Measurements from ENCODE around the gene LRGUK.

Gene LRGUK

DNA sequence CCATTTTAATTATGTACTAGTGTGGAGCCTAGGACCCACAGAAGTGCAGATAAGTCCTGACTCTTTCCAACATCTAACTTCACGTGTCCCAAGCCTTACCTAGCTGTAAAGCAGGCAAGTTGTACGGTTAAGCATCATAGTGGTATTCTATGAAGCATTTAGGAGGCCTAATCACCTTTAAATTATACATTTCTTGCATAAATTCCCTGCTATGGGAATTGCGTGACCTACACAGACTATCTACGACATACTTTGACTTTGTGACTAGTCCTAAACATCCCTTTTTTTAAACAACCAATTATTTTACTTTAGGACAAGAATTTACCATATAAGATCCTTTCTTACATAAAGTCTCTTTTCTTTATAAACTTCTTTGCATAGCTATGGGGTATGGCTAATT, 37.7 kb upstream of the LRGUK start:
- FAIRE-seq (no peak), DNase-seq (ENCODE audit: insufficient read length, low spot score) (no peak)

DNA sequence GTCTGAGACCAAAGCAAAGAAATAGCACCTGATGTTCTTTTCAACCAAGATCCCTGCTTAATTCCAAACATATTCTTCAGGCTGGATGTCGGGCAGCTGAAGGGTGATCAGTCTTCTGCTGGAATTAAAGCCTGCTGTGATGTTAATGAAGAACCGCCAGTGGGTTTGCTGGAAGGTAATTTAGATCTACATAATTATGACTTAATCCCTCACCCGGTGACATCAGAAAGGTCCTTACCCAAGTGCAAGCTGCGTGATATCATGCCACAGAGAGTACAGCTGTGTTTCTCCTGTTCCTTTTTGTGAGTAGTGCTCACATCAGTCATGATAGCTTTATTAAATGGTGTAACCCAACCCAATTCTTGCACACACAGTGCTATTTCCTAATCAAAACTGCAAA, 29.1 kb upstream of the LRGUK start:
- no peak for FAIRE-seq

More for the DNA sequence above, 37.7 kb upstream of the LRGUK start:
- TF ChIP-seq POLR2A (IDR thresholded peaks at IDR 0.05; ENCODE audit: low read depth, low read length) (no peak), SPI1 (IDR thresholded peaks at IDR 0.05; ENCODE audit: low read depth, low read length) (no peak), TAF1 (IDR thresholded peaks at IDR 0.05; ENCODE audit: low read depth, low read length) (no peak), POU2F2 (IDR thresholded peaks at IDR 0.05; ENCODE audit: low read depth, low read length) (no peak), PAX5 (IDR thresholded peaks at IDR 0.05; ENCODE audit: insufficient read depth, low read length, severe bottlenecking) (no peak), POLR2AphosphoS5 (IDR thresholded peaks at IDR 0.05; ENCODE audit: low read depth, low read length) (no peak)

DNA sequence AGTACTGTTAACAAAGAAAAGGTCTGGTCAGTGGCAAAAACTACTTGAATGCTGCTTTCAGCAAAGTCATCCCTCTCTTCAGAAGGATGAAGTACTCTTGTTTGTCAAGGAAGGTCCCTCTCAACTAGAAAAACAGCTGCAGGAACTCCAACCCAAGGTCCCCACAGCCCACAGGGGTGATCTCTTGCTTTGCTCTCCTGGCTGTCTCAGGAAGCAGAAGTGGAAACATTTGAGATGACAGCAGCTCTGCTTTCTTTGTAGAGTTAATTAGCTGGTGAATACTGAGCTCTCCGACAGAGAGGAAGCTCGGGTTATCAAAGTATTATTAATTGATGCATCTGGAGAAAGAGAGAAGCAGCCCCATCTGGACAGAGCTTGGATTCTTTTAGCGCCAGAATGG, 25.4 kb upstream of the LRGUK start:
- DNase-seq (ENCODE audit: insufficient read length, low spot score) (no peak), FAIRE-seq (no peak)
- TF ChIP-seq TAF1 (IDR thresholded peaks at IDR 0.05; ENCODE audit: low read depth, low read length) (no peak), PAX5 (IDR thresholded peaks at IDR 0.05; ENCODE audit: insufficient read depth, low read length, severe bottlenecking) (no peak), SPI1 (IDR thresholded peaks at IDR 0.05; ENCODE audit: low read depth, low read length) (peak; percentile 48; the same call in 1 of the 2 replicates)

More for the DNA sequence above, 29.1 kb upstream of the LRGUK start:
- TF ChIP-seq POLR2A (IDR thresholded peaks at IDR 0.05; ENCODE audit: low read depth, low read length) (no peak), POU2F2 (IDR thresholded peaks at IDR 0.05; ENCODE audit: low read depth, low read length) (no peak), SPI1 (IDR thresholded peaks at IDR 0.05; ENCODE audit: low read depth, low read length) (no peak), PAX5 (IDR thresholded peaks at IDR 0.05; ENCODE audit: insufficient read depth, low read length, severe bottlenecking) (no peak), TAF1 (IDR thresholded peaks at IDR 0.05; ENCODE audit: low read depth, low read length) (no peak), POLR2AphosphoS5 (IDR thresholded peaks at IDR 0.05; ENCODE audit: low read depth, low read length) (no peak)
- no peak for DNase-seq (ENCODE audit: insufficient read length, low spot score)

- DNase-seq (ENCODE audit: insufficient read length, low spot score), result no peak
- no peak for FAIRE-seq
- no peak for TF ChIP-seq POU2F2 (IDR thresholded peaks at IDR 0.05; ENCODE audit: low read depth, low read length)
- no peak for TF ChIP-seq PAX5 (IDR thresholded peaks at IDR 0.05; ENCODE audit: insufficient read depth, low read length, severe bottlenecking)
- no peak for TF ChIP-seq TAF1 (IDR thresholded peaks at IDR 0.05; ENCODE audit: low read depth, low read length)
- TF ChIP-seq POLR2A (IDR thresholded peaks at IDR 0.05; ENCODE audit: low read depth, low read length), result no peak
- no peak for TF ChIP-seq POLR2AphosphoS5 (IDR thresholded peaks at IDR 0.05; ENCODE audit: low read depth, low read length)
- TF ChIP-seq SPI1 (IDR thresholded peaks at IDR 0.05; ENCODE audit: low read depth, low read length), result no peak
These were observed 23.0 kb upstream of the LRGUK start for GRCh38 chr7:134104166-134104565.

DNA sequence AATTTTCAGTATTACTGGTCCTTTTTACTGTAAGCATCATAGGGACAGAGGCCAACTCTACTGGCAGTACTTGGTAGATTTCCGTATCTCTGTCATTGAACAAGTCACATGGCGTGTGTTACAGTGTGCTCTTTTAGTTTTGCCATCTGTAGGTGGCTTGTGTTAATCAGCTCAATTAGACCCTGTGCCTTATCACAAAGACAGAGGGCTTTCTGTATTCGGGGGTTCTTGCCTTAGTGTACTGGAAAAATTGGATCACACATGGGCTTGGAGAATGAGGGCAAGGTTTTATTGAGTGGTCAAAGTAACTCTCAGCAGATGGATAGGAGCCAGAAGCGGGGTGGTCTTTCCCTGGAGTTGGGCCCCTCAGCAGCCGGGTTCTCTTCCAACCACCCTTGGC, 21.3 kb upstream of the LRGUK start:
- DNase-seq (ENCODE audit: insufficient read length, low spot score) (no peak), FAIRE-seq (no peak)
- no peak for TF ChIP-seq POLR2A (IDR thresholded peaks at IDR 0.05; ENCODE audit: low read depth, low read length)
- no peak for TF ChIP-seq POU2F2 (IDR thresholded peaks at IDR 0.05; ENCODE audit: low read depth, low read length)
- TF ChIP-seq POLR2AphosphoS5 (IDR thresholded peaks at IDR 0.05; ENCODE audit: low read depth, low read length), result no peak
- TF ChIP-seq SPI1 (IDR thresholded peaks at IDR 0.05; ENCODE audit: low read depth, low read length), result no peak
- TF ChIP-seq PAX5 (IDR thresholded peaks at IDR 0.05; ENCODE audit: insufficient read depth, low read length, severe bottlenecking), result no peak
- TF ChIP-seq TAF1 (IDR thresholded peaks at IDR 0.05; ENCODE audit: low read depth, low read length), result no peak

GRCh38 chr7:134108802-134109201, 18.3 kb upstream of the LRGUK start:
- FAIRE-seq (no peak), DNase-seq (ENCODE audit: insufficient read length, low spot score) (no peak)
- TF ChIP-seq POU2F2 (IDR thresholded peaks at IDR 0.05; ENCODE audit: low read depth, low read length), result no peak
- no peak for TF ChIP-seq PAX5 (IDR thresholded peaks at IDR 0.05; ENCODE audit: insufficient read depth, low read length, severe bottlenecking)
- TF ChIP-seq TAF1 (IDR thresholded peaks at IDR 0.05; ENCODE audit: low read depth, low read length), result no peak
- no peak for TF ChIP-seq POLR2A (IDR thresholded peaks at IDR 0.05; ENCODE audit: low read depth, low read length)

GRCh38 chr7:134113655-134114054, 13.5 kb upstream of the LRGUK start:
- no peak for DNase-seq (ENCODE audit: insufficient read length, low spot score)
- TF ChIP-seq POLR2AphosphoS5 (IDR thresholded peaks at IDR 0.05; ENCODE audit: low read depth, low read length) (no peak), PAX5 (IDR thresholded peaks at IDR 0.05; ENCODE audit: insufficient read depth, low read length, severe bottlenecking) (no peak), TAF1 (IDR thresholded peaks at IDR 0.05; ENCODE audit: low read depth, low read length) (no peak), SPI1 (IDR thresholded peaks at IDR 0.05; ENCODE audit: low read depth, low read length) (no peak), POLR2A (IDR thresholded peaks at IDR 0.05; ENCODE audit: low read depth, low read length) (no peak), POU2F2 (IDR thresholded peaks at IDR 0.05; ENCODE audit: low read depth, low read length) (no peak)
- no peak for FAIRE-seq

DNA sequence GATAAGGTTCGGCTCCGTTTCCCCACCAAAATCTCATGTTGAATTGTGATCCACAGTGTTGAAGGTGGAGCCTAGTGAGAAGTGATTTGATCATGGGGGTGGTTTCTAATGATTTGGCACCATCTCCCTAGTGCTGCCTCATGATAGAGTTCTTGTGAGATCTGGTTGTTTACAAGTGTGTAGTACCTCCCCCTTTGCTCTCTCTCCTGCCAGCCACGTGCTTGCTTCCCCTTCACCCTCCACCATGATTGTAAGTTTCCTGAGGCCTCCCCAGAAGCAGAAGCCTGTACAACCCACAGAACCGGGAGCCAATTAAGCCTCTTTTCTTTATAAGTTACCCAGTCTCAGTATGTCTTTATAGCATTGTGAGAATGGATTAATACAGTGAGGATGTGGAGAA, 12.1 kb upstream of the LRGUK start:
- FAIRE-seq (no peak), DNase-seq (ENCODE audit: insufficient read length, low spot score) (no peak)
- TF ChIP-seq PAX5 (IDR thresholded peaks at IDR 0.05; ENCODE audit: insufficient read depth, low read length, severe bottlenecking) (no peak), SPI1 (IDR thresholded peaks at IDR 0.05; ENCODE audit: low read depth, low read length) (no peak), TAF1 (IDR thresholded peaks at IDR 0.05; ENCODE audit: low read depth, low read length) (no peak), POLR2A (IDR thresholded peaks at IDR 0.05; ENCODE audit: low read depth, low read length) (no peak), POLR2AphosphoS5 (IDR thresholded peaks at IDR 0.05; ENCODE audit: low read depth, low read length) (no peak), POU2F2 (IDR thresholded peaks at IDR 0.05; ENCODE audit: low read depth, low read length) (no peak)

- DNase-seq (ENCODE audit: insufficient read length, low spot score), result no peak
These were observed 6.7 kb upstream of the LRGUK start for GRCh38 chr7:134120405-134120804.

DNA sequence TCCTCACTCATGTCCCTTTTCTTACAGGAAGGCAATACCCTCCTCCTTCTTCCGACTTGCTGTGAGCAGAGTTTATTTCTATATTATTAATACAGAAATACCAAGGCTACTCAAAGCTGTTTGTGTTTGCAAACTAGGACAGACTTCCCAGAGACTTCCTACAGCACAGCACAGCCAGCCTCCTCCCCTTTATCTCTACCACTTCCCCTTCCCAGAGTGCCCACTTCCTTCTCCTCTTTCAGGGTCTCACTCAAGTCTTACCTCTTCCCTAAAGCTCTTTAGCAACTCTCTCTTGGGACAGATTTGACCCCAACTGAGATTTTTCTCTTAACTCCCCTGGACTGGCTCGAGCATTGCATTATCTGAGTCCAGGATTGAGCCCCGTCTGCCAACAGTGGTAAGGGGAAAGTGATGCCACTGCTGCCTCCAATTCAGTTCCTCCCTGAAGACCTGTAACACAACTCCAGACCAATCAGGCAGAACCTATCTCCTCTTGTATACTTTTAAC, 5.5 kb upstream of the LRGUK start:
- DNase-seq (ENCODE audit: insufficient read length, low spot score) (no peak), FAIRE-seq (no peak)
- no peak for TF ChIP-seq PAX5 (IDR thresholded peaks at IDR 0.05; ENCODE audit: insufficient read depth, low read length, severe bottlenecking)
- no peak for TF ChIP-seq TAF1 (IDR thresholded peaks at IDR 0.05; ENCODE audit: low read depth, low read length)
- TF ChIP-seq SPI1 (IDR thresholded peaks at IDR 0.05; ENCODE audit: low read depth, low read length), result no peak
- TF ChIP-seq POLR2A (IDR thresholded peaks at IDR 0.05; ENCODE audit: low read depth, low read length), result no peak

More at GRCh38 chr7:134120405-134120804, 6.7 kb upstream of the LRGUK start:
- FAIRE-seq, result no peak
- TF ChIP-seq POLR2A (IDR thresholded peaks at IDR 0.05; ENCODE audit: low read depth, low read length) (no peak), PAX5 (IDR thresholded peaks at IDR 0.05; ENCODE audit: insufficient read depth, low read length, severe bottlenecking) (no peak), SPI1 (IDR thresholded peaks at IDR 0.05; ENCODE audit: low read depth, low read length) (no peak), POLR2AphosphoS5 (IDR thresholded peaks at IDR 0.05; ENCODE audit: low read depth, low read length) (no peak), POU2F2 (IDR thresholded peaks at IDR 0.05; ENCODE audit: low read depth, low read length) (no peak), TAF1 (IDR thresholded peaks at IDR 0.05; ENCODE audit: low read depth, low read length) (no peak)
